Gastrocnemius medialis (tissue), 4 donors: ENCODE measurements around the gene ADAMTS14.

ENCODE experiments used
- CTCF ChIP-seq, 5 experiments: fragments of 450-650 bp in 3 of 5; fragments of 200-600 bp in 2 of 5; sonication (generic) in 2 of 5; IDR thresholded peaks in 4 of 5; conservative IDR thresholded peaks in 1 of 5; 1 replicate in 4 of 5; 2 replicates in 1 of 5; pipeline ENCODE4 v1.5.1; 2016 to 2019; ENCODE audit warnings: antibody characterized with exemption in 5 of 5, mild to moderate bottlenecking in 3 of 5, moderate library complexity in 3 of 5
- POLR2A ChIP-seq, 2 donors: fragments of 450-650 bp; IDR thresholded peaks; one replicate each; pipeline ENCODE4 v1.6.1; 2017; ENCODE audit warnings: antibody characterized with exemption in 2 of 2, mild to moderate bottlenecking in 2 of 2, moderate library complexity in 2 of 2

- no peak for TF ChIP-seq POLR2A (IDR thresholded peaks at IDR 0.05)
- TF ChIP-seq CTCF (IDR thresholded peaks at IDR 0.05 in 4 of 5, conservative IDR thresholded peaks at IDR 0.05 in 1 of 5), result no peak
Measured at GRCh38 chr10:70662362-70663220, 9.7 kb upstream of the ADAMTS14 start.
